NOMO-1 (cell line): ENCODE results near the gene CATSPER3.

Experiments
- DNase-seq, 2 experiments: peaks; one replicate each; lab custom pipeline; 2025; ENCODE audit not compliant: unreplicated experiment in 2 of 2; lab: John Stamatoyannopoulos, UW

The CATSPER3 gene

DNA sequence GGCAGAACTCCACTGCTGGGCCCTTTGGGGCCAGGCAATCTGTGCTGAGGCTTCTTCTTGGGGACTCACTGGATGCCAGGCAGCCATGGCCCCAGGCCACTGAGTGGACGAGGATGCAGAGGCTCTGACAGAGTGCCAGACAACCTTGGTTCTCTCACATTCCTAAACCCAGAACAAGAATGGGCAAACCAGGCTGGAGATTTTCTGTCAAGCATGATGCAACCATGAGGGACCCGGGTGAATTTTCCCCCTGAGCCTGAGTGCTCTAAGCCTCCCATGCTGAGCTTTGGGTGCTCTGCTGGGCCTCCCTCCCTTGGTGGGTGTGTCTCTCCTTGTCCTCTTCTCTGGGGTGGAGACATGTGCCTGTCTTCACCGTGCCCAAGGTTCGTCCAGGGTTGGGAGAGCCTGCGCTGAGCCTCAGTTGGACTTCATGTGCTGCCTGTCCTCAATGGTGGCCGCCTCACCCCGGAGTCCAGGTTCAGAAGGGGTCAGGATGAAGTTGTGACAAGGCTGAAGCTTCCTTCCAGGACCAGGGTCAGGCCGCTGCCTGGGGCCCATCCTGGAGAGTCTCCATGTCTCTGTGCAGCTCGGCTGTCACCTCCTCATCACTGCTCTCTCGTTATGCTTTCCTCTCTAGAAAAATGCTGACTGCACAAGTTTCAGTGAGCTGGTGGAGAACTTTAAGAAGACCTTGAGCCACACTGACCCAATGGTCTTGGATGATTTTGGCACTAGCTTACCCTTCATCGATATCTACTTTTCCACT lies 42.2 kb downstream of the CATSPER3 start:
- DNase-seq: no peak

DNA sequence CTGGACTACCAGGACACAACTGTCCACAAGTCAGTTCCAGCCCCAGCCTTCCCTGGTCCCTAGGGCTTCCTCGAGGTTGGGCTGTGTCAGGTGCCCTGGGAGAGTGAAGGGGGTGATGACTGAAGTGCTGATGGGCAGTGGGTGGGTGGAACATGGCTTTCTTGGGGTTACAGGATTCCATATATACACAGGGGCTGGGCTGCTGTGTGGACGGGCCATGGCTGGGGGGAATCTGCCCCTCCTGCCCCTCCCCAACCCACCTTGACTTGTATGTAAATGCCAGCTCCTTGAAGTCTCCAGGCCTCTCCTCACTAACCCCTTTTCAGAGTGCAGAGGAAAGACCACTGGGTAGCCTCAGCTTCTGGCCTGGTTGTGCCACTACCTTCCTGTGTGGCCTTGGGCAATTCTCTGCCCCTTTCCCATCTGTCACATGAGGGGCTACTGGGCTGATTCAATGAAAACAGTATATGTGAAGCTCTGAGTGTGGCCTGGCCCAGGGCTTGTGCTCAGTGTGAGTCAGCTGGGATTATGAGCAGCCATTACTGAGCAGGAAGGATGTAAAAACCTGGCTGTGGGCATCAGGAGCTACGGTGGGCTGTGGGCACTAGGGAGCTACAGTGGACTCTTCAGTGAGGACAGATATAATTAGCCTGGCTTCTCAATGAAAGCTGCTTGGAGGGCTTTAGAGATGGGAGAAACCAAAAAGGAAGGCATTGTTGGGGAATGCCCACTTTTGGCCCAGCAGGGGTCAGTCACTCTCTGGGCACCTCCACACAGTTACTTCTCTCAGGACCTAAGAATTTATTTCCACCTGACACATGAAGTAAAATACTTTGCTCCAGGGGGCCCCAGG lies 43.0 kb downstream of the CATSPER3 start:
- DNase-seq: no peak

DNA sequence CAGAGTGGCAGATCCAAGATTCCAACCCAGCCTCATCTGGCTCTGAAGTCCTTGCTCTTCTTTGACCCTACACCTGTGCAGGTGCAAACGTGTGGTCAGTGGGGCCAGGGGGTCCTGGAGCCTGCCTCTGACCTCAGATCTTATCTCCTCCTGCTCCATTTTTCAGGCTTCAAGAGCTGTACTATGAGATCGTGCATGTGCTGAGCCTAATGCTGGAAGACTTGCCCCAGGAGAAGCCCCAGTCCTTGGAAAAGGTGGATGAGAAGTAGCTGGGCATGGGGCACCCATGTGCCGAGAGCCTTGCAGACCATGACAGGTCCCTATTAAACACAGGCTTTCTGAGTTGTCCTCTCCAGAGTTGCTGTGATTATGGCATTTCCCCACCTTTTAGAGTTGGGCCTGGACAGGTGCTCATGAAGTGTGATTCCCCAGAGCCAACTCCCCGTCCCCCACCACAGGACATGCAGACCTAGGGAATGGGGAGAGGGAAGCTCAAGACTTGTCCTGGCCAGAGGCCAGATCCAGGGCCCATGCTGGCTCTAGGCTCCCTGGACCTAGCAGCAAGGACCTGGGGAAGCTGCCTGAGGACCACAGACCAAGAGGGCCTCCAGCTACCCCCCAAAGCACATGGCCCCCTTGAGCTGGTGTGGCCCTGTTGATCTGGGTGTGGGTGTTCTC lies 43.8 kb downstream of the CATSPER3 start:
- DNase-seq: no peak

DNA sequence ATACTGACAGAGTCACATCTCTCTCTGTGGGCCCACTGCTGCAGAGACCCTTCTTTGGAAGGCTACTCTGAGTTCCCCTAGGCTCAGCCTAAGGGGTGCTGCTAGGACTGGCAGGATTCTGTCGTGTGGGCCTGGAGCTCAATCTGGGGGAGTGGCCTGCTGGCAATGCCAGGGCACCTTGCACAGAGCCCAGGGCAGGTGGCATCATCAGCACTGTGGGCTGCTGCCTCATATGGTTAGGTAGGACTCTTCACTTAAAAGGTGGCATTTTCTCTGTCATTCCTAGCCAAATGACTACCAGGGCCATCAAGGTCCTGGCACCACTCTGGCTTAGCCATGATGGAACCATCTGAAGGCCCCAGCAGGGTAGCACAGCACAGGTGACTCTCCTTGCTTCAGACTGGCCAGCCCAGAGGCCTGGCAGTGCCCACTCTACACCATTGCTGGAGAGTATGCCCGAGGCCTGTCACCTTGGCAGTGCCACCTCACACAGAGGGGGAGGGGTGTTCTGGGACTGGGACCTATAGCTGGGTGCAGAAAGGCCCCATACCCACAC lies 44.4 kb downstream of the CATSPER3 start:
- DNase-seq: no peak

DNA sequence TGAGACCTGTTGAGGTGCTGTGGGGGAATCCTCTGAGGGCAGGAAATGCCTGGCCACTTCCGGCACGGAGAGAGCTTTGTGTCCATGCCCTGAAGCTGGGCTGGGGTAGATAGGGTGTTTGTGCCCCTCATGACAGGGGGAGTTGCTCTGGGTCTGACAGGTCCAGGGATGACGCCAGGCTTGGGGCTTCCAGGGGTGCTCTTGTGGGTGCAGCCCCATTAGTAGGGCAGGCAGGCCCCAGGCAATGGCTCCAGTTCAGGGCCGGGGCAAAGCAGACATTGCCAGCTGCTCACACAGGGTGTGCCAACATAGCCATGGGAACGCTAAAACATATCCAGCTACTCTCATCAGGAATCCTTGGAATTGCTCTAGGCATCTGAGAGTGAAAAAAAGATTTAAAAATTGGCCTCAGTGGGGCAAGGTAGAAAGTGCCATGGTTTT lies 45.3 kb downstream of the CATSPER3 start:
- no peak for DNase-seq

DNA sequence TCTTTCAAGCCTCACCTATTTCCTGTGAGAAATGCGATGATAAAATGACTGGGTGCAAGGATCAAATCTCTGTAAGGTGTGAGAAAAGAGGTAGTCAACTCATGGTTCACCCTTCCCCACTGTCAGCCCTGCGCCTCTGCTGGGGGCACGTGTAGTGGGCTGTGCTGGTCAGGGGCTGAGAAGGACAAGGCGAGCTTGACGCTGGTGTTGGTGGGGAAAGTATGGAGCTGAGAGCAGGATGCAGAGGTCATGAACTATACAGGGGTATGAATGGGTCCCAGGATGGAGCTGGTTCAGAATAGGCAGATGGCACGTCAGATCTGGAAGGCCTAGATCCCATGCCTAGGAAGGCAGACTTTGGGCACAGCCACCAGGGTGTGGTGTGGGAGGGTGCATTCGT lies 45.7 kb downstream of the CATSPER3 start:
- DNase-seq: no peak

DNA sequence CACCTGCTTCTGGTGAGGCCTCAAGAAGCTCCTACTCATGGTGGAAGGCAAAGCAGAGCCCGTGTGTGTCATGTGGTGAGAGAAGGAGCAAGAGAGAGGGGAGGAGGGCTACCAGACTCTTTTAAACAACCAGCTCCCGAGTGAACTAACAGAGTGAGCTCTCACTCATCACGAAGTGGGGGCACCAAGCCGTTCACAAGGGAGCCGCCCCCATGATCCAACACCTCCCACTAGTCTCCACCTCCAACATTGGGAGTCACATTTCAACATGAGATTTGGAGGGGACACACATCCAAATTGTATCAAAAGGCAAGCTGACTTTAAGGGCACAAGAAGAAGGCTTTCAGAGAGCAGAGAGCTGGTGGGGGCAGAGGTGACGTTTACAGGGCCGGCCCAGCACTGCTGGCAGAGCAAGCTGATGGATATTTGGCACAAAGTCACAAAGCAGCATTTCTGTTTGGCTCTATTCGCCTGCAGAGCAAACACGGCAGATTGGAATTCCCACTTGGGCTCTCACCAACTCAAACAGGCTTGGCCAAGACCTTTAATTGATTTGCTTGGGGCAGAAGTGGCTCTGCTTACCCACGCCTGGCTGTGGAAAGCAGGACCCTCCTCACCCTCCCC lies 46.4 kb downstream of the CATSPER3 start:
- no peak for DNase-seq

DNA sequence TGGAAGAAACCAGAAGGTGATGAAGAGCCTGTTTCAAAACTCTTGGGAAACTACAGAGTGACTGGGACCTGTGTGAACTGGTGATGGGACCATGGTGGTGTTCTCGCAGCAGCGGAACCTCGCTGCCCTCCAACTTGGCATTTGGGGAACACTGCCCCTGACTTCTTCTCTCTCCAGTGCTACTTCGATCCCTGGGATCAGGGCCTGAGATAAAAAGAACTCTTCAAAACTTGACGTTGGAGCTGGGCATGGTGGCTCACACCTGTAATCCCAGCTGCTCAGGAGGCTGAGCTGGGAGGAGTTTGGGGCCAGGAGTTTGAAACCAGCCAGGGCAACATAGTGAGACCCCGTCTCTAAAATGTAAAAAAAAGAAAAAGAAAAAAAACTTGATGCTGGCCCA lies 48.2 kb downstream of the CATSPER3 start:
- no peak for DNase-seq

DNA sequence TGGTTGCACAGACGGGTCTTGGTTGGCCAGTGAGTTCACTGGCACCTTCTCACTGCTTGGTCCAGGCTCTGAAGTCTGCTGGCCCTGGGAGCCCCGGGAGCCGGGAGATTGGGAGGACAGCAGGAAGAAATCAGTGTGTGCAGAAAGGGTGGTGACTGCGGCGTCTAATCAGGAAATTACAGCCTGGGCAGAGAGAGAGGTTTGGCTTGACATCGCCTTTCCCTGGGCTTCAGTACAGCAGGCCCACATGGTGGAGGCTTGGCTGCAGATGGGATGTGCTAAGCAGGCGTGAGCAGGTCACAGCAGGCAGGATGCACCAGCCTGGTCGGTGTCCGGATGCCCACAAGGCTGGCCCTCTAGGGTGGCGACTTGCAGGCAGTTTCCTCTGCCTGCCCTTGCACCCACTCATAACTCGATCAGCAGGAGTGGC lies 49.2 kb downstream of the CATSPER3 start:
- DNase-seq: no peak

DNA sequence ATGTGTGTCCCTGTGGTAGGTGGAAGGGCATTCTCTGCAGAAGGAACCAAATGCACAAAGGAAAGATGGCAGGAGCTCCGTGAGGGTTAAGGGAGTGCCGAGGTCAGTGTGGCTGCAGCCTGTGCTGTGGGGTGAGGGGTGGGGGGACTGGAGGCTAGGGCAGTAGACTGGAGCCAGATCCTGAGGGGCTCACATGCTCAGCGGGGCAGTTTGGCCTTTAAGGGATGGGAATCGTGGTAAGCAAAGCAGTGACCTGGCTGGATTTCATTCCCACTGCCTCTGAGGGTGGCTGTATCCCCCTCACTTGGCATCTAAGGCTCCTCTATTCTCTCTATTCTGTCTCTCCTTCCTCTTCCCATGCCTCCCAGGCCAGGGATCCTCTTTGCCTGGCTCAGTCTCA lies 50.8 kb downstream of the CATSPER3 start:
- no peak for DNase-seq

DNA sequence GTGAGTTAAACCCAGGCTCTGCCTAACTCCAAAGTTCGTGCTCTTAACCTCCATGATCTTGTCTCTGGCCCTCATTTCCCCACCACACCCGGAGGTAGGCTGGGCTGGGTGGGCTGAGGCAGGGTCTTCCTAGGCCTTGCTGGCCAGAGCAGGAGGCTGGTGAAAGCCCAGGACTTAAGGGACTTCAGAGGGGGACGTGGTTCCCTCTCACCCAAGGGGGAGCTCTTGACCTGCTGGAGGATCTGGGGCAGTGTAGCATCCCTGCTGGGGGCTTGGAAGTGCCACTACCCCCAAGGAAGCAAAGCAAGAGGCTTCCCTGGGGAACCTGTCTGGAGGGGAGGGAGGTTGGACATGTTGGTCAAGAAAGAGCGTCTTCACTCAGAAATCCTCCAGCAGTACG lies 51.6 kb downstream of the CATSPER3 start:
- no peak for DNase-seq

DNA sequence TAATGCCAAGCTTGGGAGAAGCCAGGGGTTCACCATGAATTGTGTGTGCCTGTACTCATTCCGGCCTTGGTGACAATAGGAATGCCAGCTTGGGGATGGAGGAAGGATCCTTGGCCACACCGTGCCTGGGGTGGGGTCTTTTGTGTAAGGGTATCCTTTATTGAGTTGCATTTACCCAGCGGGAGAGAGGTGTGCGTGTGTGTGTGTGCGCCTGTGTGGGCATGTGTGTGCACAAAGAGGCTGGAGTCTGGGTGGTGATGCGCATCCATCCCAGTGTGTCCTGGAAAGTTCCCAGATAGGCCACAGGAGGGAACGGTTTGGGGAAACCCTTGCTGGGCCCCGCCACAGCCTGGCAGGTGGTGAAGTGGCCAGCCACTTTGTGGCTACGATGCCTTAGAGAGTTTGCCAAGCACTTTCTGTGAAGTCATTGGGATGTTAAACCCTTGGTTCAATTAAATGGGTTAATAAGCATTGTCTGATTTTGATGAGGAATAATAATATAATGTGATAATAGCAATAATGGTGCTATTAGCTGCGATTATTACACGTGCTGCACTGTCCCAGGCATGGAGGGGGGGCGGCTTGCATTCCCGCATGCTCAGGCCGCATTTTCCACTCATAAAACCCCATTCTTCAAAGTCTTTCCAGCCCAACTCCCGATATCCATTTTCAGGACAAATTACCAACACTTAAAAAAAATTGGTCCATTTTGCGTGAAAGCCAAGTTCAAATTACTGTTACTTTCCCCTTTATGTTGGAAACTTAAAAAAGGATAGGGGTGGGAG lies 52.6 kb downstream of the CATSPER3 start:
- DNase-seq: no peak

DNA sequence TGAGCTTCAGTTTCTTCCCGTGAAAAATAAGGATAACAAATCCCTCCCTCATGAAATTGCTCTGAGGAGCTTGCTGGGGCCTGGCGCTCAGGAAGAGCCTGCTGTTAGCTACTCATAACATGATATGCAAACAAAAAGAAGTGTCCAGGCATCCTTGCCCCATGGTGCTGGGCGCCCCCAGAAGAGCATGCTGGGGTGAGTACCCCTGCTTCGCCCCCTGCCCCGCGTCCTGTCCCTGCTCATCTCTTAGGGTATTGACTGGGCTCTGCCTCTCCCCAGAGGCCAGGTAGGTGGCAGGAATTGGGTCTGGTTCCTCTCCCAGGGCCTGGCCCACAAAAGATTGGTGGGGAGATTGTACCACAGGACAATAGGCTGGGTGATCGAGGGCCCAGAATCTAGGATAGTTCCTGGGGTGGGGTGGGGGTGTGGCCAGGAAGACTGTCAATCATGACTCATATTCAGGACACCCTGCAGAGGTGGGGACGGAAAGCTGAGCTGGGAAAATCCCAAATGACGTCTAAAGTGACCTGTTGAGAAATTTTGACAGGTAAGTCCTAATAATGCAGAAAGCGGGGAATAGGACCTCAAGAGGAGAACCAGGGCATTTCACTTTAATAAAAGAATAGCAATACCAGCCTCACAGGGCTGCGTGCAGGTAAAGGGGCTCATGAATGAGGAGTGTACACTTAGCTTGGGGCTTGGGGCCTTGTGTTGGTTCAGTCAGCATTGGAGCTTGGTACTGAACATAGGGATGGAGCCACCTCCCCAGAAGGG lies 57.4 kb downstream of the CATSPER3 start:
- no peak for DNase-seq

DNA sequence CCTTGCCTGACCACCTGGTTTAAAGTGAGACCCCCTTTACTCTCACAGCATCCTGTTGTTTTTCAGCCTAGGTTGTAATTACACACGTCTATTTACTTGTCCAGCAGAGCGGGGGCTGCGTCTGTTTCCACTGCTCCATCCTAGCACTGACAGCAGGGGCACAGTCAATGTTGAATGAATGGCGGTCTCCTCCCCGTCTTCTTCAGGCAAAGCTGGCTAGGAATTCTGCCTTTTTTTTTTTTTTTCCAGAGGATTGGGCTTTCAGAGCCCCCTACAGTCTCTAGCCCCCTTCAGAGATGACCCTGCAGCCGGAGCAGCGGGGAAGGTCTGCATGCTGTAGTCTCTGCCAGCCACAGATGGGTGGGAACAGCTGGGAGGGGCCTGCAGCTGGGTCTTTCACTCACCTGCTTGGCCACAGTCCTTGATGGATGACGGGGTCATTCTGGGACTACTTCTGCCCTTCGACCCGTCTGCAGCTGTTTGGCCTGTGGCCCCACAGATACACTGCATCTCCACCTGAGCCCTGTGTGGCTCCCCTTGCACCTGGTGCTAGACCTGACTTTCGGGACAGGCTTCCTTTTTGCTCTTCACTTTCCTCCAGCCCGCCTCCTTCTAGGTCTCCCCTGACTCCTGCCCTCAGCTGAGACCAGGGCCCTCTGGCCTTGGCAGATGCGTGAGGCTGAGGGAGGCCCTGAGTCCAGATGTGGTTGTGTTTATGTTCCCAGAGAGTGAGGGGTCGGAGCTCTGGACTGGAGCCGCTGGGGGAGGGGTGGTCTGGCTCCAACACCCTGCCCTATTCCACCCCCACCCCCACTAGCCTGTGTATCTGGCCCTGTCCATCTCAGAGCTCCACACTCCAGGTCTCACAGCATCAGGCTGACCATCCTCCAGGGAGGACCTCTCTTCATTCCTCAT lies 58.3 kb downstream of the CATSPER3 start:
- DNase-seq: no peak

DNA sequence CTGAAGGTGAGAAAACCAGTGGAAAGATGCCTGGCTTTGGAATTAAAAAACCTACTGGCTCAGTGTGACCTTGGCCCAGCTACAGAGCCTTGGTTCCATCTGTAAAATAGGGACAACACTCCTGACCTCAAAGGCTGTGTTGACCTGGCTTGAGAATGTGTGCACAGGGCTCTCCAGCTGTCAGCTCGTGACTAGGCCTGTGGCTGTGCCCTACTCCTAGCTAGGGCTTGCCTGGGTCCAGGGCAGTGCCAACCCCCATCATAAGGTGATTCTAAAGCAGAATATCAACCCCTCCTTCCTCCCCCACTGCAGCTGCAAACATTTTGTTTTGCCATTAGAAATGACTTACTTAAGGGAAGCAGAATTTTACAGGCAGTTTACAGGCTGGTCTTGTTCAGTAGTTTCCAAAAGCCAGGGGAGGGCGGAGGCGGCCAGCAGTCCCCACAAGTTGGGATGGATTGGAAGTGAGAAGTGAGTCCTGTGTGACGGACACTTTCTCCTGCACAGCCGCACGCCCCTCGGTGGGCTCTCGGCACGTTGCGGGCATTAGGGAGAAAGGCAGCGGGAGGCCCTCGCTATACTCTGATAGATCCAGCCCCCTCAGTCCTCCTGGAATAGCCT lies 59.0 kb downstream of the CATSPER3 start:
- no peak for DNase-seq

DNA sequence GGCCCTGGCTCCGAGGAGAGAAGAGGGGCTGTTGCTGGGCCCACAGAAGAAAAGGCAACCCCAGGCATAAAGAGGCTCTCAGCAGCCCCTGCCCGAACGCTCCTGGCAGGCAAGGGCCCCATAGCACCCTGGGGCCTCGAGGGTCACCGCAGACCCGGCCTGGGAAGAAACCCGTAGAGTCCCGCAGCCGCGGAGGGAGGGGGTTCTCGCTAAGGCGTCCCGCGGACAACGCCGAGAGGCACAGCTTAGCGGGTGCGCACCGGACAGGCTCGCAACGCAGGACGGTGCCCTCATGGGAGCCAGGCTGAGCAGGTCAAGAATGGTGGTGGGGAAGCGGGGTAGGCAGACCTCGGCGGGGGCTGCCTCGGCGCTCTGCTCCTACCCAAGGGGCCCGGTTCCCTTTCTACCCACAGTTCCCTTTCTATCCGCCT lies 59.6 kb downstream of the CATSPER3 start:
- DNase-seq: no peak

DNA sequence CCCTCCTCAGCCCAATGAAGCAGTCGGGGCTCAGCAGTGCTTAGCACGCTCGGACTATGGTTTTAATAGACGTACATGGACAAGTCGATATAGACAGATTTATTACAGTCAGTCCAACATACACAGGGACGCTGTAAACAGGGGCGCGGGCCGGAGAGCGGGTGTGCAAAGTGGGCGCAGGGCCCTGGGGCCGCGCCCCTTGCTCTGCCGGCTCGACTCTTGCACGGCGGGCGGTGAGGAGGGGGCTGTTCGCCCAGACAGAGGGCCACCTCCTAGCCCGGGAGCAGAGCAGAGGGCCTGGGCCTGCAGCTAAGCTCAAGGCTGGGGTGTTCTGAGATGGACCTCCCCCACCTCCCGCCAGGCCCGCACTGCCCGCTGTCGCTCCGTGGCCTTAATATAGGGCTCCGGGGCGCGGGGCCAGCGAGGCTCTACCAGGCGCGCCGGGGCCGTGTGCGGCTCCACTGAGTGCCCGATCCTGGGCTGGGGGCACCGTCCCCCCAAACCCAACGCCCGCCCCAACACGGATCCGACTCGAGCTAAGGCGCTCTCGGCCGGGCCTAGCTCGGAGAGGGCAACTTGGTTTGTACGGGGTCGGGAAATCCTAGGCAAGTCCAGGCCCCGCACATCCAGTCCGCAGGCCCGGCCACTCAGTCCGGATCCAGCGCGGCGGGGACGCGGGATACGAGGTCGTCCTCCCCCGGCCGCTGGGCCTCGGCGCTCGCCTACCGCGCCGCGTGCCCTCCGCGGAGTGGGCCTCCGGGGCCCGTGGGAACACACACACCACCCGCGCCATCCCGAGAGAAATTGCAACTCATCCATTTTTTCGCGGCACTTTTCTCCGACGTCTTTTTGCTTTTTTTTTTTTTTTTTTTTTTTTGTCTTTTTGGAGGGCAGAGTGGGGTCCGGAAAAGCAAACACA lies 60.2 kb downstream of the CATSPER3 start:
- DNase-seq: no peak
